Heart left ventricle (tissue), 13 donors: ENCODE measurements around the gene RFX2.

ENCODE experiments used
- POLR2A ChIP-seq, 2 donors: fragments of 450-650 bp; IDR thresholded peaks; one replicate each; pipeline ENCODE4 v1.6.1; 2017; ENCODE audit warnings: antibody characterized with exemption in 2 of 2, mild to moderate bottlenecking in 2 of 2, moderate library complexity in 2 of 2
- TF ChIP-seq, protein P1 (sequence below), 12 donors: fragments of 200-600 bp; sonication (generic) in 4 of 12; IDR thresholded peaks; one replicate each; pipeline versions ENCODE4 v1.5.0 to v1.8.0; 2018 to 2022; ENCODE audit warnings: antibody characterized with exemption in 12 of 12, mild to moderate bottlenecking in 5 of 12
- donor health status: ischemic (EF 13 %, LVEDD 7.1; RV severe dilation, severe dysfunction).
- donor health status: DM: no; HTN: yes; CAD: no.
- donor health status: DM: no; HTN: no; CAD: no.
- donor health status: ischemic (EF 25% LVEDD 6.9; RV normal size, moderate dysfunction).
- donor health status: ischemic (EF 25% LVEDD 5.7; RV mildly dilated, moderate dysfunction).
- donor health status: ischemic (EF 35%, LVEDD 5.7; RV mildly dilated, moderate dysfunction).
- donor health status: nonischemic (EF 11% LVEDD 7.7; RV severe dilation, severe dysfunction).
- donor health status: DM: yes; HTN: yes; CAD: no.
- donor health status: PGD.
- donor health status: ischemic (EF 29% LVEDD 5.4; RV normal size, mild dysfunction).
- donor health status: nonischemic (EF 23%, LVEDD 6.1; RV moderate dilation, normal function).

DNA sequence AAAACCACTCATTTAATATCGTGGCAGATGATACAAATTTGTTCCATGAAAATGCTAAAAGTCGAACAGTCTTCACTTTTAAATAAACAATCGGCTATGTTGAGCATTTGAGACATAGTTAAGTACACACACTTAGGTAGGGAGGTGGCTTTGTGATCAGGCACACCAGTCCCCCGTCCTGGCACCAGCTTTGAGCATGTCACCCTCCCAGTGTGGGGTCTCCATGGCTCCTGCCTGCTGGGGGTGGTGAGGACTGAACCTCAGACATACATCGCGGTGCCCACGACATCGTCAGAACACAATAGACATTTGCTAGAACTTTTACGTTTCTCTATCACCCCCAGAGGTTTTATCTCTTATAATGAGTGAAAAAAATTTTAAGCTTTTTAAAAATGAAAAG lies 62.0 kb downstream of the RFX2 start:
- TF ChIP-seq, protein P1, sequence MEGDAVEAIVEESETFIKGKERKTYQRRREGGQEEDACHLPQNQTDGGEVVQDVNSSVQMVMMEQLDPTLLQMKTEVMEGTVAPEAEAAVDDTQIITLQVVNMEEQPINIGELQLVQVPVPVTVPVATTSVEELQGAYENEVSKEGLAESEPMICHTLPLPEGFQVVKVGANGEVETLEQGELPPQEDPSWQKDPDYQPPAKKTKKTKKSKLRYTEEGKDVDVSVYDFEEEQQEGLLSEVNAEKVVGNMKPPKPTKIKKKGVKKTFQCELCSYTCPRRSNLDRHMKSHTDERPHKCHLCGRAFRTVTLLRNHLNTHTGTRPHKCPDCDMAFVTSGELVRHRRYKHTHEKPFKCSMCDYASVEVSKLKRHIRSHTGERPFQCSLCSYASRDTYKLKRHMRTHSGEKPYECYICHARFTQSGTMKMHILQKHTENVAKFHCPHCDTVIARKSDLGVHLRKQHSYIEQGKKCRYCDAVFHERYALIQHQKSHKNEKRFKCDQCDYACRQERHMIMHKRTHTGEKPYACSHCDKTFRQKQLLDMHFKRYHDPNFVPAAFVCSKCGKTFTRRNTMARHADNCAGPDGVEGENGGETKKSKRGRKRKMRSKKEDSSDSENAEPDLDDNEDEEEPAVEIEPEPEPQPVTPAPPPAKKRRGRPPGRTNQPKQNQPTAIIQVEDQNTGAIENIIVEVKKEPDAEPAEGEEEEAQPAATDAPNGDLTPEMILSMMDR (IDR thresholded peaks at IDR 0.05) = no peak
- TF ChIP-seq POLR2A (IDR thresholded peaks at IDR 0.05) = no peak
